GM12878 (cell line): ENCODE measurements around the gene B3GNT7. TPM values are rescaled to one million over a fixed set of nuclear protein-coding genes. Genes with fewer than 3 reads are reported as not detected.

Source experiments
- ATAC-seq: fragments of 200-7000 bp; cut with Tn5 transposase; 3 replicates; pipeline ENCODE4 v1.9.1; 2020; ENCODE audit warnings: mild to moderate bottlenecking, moderate library complexity
- BruUV-seq: library from RNA; stranded (reverse); fragments of 400-500 nt; replicated peaks from 2 replicates; lab custom pipeline; 2021; lab: Mats Ljungman, UMichigan
- CTCF ChIA-PET: fragments of 300-600 bp; sonication (Branson Sonifier 250); formaldehyde crosslinking; extraction: SDS; loops from one replicate; lab custom pipeline; 2021; ENCODE audit warnings: inconsistent platforms; lab: Yijun Ruan, JAX
- POLR2A ChIA-PET: fragments of 350-600 bp; formaldehyde crosslinking; extraction: SDS; loops from one replicate; lab custom pipeline; 2021; ENCODE audit warnings: inconsistent platforms; lab: Charles Lee
- RAD21 ChIA-PET: fragments of 300-600 bp; sonication (Branson Sonifier 250); formaldehyde crosslinking; loops from one replicate; lab custom pipeline; 2023; ENCODE audit warnings: antibody characterized with exemption; ENCODE audit not compliant: unreplicated experiment; lab: Charles Lee
- SMC1A ChIA-PET: fragments of 300-600 bp; sonication (Branson Sonifier 250); formaldehyde crosslinking; loops from one replicate; lab custom pipeline; 2023; ENCODE audit not compliant: unreplicated experiment, uncharacterized antibody; lab: Charles Lee
- DNase-seq: peaks from one replicate; pipeline ENCODE4 v3.0.0-alpha.2; 2011; ENCODE audit warnings: low read depth, low spot score
- FAIRE-seq: peaks from 3 replicates; lab custom pipeline; 2011; peaks lifted over from hg19 to GRCh38; lab: Jason Lieb, UNC
- H2AFZ ChIP-seq: 2 replicates; pipeline ENCODE4 v1.6.0; 2011; ENCODE audit warnings: low read depth, low read length, control low read depth; ENCODE audit not compliant: control insufficient read depth
- H3K27ac ChIP-seq: 2 replicates; pipeline ENCODE4 v1.5.1; 2011; ENCODE audit warnings: control low read depth; ENCODE audit not compliant: control insufficient read depth, insufficient read depth
- H3K27me3 ChIP-seq, 2 experiments: replicated peaks in 1 of 2; 2 replicates each; pipeline versions ENCODE4 v1.6.0 to v1.6.1; 2011; ENCODE audit warnings: low read length in 1 of 2; ENCODE audit not compliant: control insufficient read depth in 2 of 2, insufficient read depth in 2 of 2
- H3K36me3 ChIP-seq, 2 experiments: 2 replicates each; pipeline ENCODE4 v1.5.1; 2011; ENCODE audit warnings: low read length in 1 of 2; ENCODE audit not compliant: control insufficient read depth in 2 of 2, insufficient read depth in 2 of 2
- H3K4me1 ChIP-seq: 2 replicates; pipeline ENCODE4 v1.6.1; 2011; ENCODE audit warnings: mild to moderate bottlenecking, low read length, moderate library complexity, mixed read lengths; ENCODE audit not compliant: control insufficient read depth, insufficient read depth
- H3K4me2 ChIP-seq: 2 replicates; pipeline ENCODE4 v1.6.0; 2011; ENCODE audit warnings: control low read depth; ENCODE audit not compliant: control insufficient read depth, insufficient read depth
- H3K4me3 ChIP-seq: fragments of 200-600 bp; sonication (generic); 2 replicates; pipeline ENCODE4 v1.5.1; 2016
- H3K79me2 ChIP-seq: 2 replicates; pipeline ENCODE4 v1.6.0; 2011; ENCODE audit warnings: low read length; ENCODE audit not compliant: control insufficient read depth, insufficient read depth
- H3K9ac ChIP-seq: 2 replicates; pipeline ENCODE4 v1.8.0; 2011; ENCODE audit warnings: low read length, control low read depth, mixed read lengths; ENCODE audit not compliant: control insufficient read depth, insufficient read depth
- H3K9me3 ChIP-seq: replicated peaks from 3 replicates; pipeline ENCODE4 v1.5.1; 2011; ENCODE audit warnings: mild to moderate bottlenecking, low read length; ENCODE audit not compliant: control insufficient read depth, insufficient read depth
- H4K20me1 ChIP-seq: 2 replicates; pipeline ENCODE4 v1.6.0; 2011; ENCODE audit not compliant: control insufficient read depth, insufficient read depth
- CEBPB ChIP-seq, 2 experiments: fragments of 150-350 bp in 1 of 2; IDR thresholded peaks; 2 replicates each; pipeline ENCODE4 v1.6.1; 2012 to 2014; ENCODE audit warnings: low read depth in 2 of 2, low read length in 2 of 2, borderline replicate concordance in 1 of 2, inconsistent platforms in 1 of 2
- CHD2 ChIP-seq: IDR thresholded peaks from 2 replicates; pipeline ENCODE4 v1.6.1; 2011; ENCODE audit warnings: low read depth, low read length, improper control_type of control experiment, borderline replicate concordance
- CREM ChIP-seq: IDR thresholded peaks from 2 replicates; pipeline ENCODE4 v1.6.1; 2014; ENCODE audit warnings: antibody characterized with exemption, low read depth
- IRF4 ChIP-seq: IDR thresholded peaks from 2 replicates; pipeline ENCODE4 v1.6.1; 2011; ENCODE audit warnings: low read depth, low read length
- MYC ChIP-seq: IDR thresholded peaks from 2 replicates; pipeline ENCODE4 v1.6.1; 2011; ENCODE audit warnings: mild to moderate bottlenecking, low read length, moderate library complexity, inconsistent platforms; ENCODE audit not compliant: insufficient read depth, insufficient replicate concordance, insufficient read length, severe bottlenecking
- WGBS: methylation state at CpG from one replicate; pipeline ENCODE4 v1.1.6; 2016; ENCODE audit warnings: low lambda C conversion rate; ENCODE audit not compliant: insufficient replicate concordance, insufficient coverage; ENCODE audit errors: missing lambda C conversion rate; 5-methylcytosine and 5-hydroxymethylcytosine counted together
- in situ Hi-C: fragments of 300-500 bp; cut with MboI; formaldehyde crosslinking; loops from 9 replicates; pipeline ENCODE4 v1.14.3; 2018; ENCODE audit warnings: mixed read lengths
- intact Hi-C: fragments of 100-400 bp; cut with micrococcal nuclease; formaldehyde crosslinking; loops from one replicate; pipeline ENCODE4 v1.14.2; 2022; ENCODE audit not compliant: unreplicated experiment
- polyA plus RNA-seq, 11 experiments: library from polyadenylated mRNA; depleted of rRNA in 4 of 11; unstranded in 6 of 11; stranded (reverse) in 5 of 11; fragments of >200 nt; fragmentation: Nextera tagmentation in 4 of 11; fragmentation: Illumina TruSeq in 1 of 11; extraction: Ambion mirVana in 4 of 11; extraction: Trizol in 1 of 11; gene quantifications; 1 replicate in 1 of 11; 2 replicates in 10 of 11; pipeline versions ENCODE4 v1.2.1 to v1.2.3, GENCODE V29; 2011 to 2016; ENCODE audit warnings: inconsistent platforms in 2 of 11, missing spikeins in 2 of 11, low read depth in 1 of 11
- total RNA-seq, 4 experiments: library from RNA; depleted of rRNA in 3 of 4; stranded (reverse); fragments of >200 nt in 3 of 4; fragmentation: Illumina TruSeq in 1 of 4; extraction: Trizol in 1 of 4; gene quantifications; 2 replicates each; pipeline versions ENCODE4 v1.2.1 to v1.2.3, GENCODE V29; 2013 to 2021
- TF ChIP-seq, protein P1 (sequence below): fragments of 150-350 bp; IDR thresholded peaks from 2 replicates; pipeline ENCODE4 v1.6.1; 2014; ENCODE audit warnings: mild to moderate bottlenecking, low read depth, low read length

The B3GNT7 gene
- total and polyA plus RNA-seq, 10 of the 15 experiments (the other 5 are each of a cell fraction or from before 2014, with no cell fraction given): 0.91 to 12.6 (median 3.7) TPM

DNA sequence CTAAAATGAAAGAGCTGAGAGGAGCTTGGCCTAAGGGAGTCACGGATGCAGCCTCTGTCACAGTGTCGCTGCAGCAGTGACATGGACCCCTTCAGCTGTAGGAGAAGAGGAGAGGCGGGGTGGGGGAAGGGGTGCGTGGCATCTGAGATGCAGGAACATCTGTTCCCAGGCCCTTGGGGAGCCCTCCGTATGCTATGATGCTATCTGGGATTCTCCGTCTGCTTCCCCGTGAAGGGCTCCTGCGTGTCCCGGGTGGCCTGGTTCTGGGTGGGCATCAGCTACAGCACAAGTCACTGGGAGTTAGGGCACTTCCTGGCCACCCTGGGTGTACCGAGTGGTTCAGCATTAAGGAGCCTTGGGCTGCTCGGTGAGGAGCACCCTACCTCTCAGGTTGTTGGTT is 35.6 kb upstream of the B3GNT7 start:
- intact Hi-C loops (no loop called here), in situ Hi-C loops (no loop called here)
- no peak overlapping the region for H3K4me3 ChIP-seq
- CTCF ChIA-PET: interaction anchor here (0.9 to 1.3 kb wide), 3 partner anchors 15 to 130 kb away, joined by 3 read pairs; no protein-coding TSS in a partner anchor
- H2AFZ ChIP-seq: no peak overlapping the region
- FAIRE-seq (no peak), DNase-seq (no peak), ATAC-seq (no peak)
- no peak overlapping the region for H3K4me2 ChIP-seq
- SMC1A ChIA-PET: interaction anchor here (1.3 kb wide), 1 partner anchor 66 kb away, joined by 3 read pairs; no protein-coding TSS in a partner anchor
- H3K9ac ChIP-seq: no peak overlapping the region
- H3K79me2 ChIP-seq: no peaks in the 10 kb centered on the region
- H4K20me1 ChIP-seq: no peaks in the 10 kb centered on the region
- 75% methylated on average over 11 of the region's 11 CpGs for WGBS
- POLR2A ChIA-PET: no interaction called here
- no peaks in the 10 kb centered on the region for H3K27me3 ChIP-seq
- RAD21 ChIA-PET: no interaction called here
- H3K4me1 ChIP-seq: peaks cover 15% of the 10 kb centered on the region
- no peak for TF ChIP-seq IRF4
- no peak overlapping the region for H3K27ac ChIP-seq
- BruUV-seq: no TSS peak
- H3K9me3 ChIP-seq: no peaks in the 10 kb centered on the region
- no peaks in the 10 kb centered on the region; a peak in 1 of 4 replicates for H3K36me3 ChIP-seq

DNA sequence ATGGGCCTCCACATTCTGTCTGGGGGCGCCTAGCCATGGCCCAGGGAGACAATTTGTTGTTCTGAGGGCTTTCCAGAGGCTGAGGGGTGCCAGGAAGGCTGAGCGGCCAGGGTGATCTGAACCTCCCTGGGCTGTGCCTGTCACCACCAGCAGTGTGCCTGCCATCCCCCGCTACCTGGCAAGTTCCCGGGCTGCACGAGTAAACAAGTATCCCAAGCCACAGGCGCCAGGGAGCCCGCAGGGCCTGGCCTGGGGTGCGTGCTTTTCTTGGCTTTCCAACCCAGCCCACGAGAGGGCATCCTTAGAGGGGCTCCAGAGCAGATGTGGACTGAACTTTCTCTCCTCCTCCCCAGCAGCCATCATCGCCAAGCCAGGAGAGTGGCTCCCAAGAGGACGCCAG is 35.1 kb upstream of the B3GNT7 start:
- Histone ChIP-seq H3K4me1 (peaks cover 15% of the 10 kb centered on the region), H3K27ac (no peak overlapping the region), H3K9me3 (no peaks in the 10 kb centered on the region), H3K4me2 (no peak overlapping the region), H4K20me1 (no peaks in the 10 kb centered on the region), H3K79me2 (no peaks in the 10 kb centered on the region), H3K4me3 (no peak overlapping the region), H2AFZ (no peak overlapping the region), H3K27me3 (no peaks in the 10 kb centered on the region), H3K9ac (no peak overlapping the region), H3K36me3 (no peaks in the 10 kb centered on the region; a peak in 1 of 4 replicates)
- 75% methylated on average over 11 of the region's 11 CpGs for WGBS
- no TSS peak for BruUV-seq
- in situ Hi-C loops: no loop called here
- ChIA-PET POLR2A (no interaction called here), CTCF (interaction anchor here (1.1 to 1.3 kb wide), 2 partner anchors 15 to 36 kb away, joined by 3 read pairs; no protein-coding TSS in a partner anchor), SMC1A (interaction anchor here (1.5 kb wide), 1 partner anchor 37 kb away, joined by 4 read pairs; no protein-coding TSS in a partner anchor)
- intact Hi-C loops: no loop called here
- ATAC-seq: no peak
- TF ChIP-seq CREM (no peak), MYC (no peak), CEBPB (IDR thresholded peaks at IDR 0.05; ENCODE audit: borderline replicate concordance in 1 of 2, low read depth in 2 of 2, low read length in 2 of 2) (no peak), CHD2 (no peak)
- TF ChIP-seq, protein P1, sequence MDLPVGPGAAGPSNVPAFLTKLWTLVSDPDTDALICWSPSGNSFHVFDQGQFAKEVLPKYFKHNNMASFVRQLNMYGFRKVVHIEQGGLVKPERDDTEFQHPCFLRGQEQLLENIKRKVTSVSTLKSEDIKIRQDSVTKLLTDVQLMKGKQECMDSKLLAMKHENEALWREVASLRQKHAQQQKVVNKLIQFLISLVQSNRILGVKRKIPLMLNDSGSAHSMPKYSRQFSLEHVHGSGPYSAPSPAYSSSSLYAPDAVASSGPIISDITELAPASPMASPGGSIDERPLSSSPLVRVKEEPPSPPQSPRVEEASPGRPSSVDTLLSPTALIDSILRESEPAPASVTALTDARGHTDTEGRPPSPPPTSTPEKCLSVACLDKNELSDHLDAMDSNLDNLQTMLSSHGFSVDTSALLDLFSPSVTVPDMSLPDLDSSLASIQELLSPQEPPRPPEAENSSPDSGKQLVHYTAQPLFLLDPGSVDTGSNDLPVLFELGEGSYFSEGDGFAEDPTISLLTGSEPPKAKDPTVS: no peak
- TF ChIP-seq, all 136 proteins: peak for 0
- FAIRE-seq (no peak), DNase-seq (no peak)
- RAD21 ChIA-PET: no interaction called here
